Spleen (tissue), 11 donors: ENCODE results near the gene CADM2. TPM values are rescaled to one million over a fixed set of nuclear protein-coding genes. Genes with fewer than 3 reads are reported as not detected.

ENCODE experiments used
- DNase-seq: peaks from one replicate; pipeline ENCODE4 v3.0.0-alpha.2; 2020
- H3K27ac ChIP-seq, 8 donors: fragments of 200-600 bp; sonication (generic) in 7 of 8; 1 replicate in 4 of 8; 2 replicates in 4 of 8; pipeline versions ENCODE4 v1.5.0 to v1.8.0; 2016 to 2021; ENCODE audit warnings: inconsistent platforms in 4 of 8, mild to moderate bottlenecking in 4 of 8, moderate library complexity in 1 of 8
- H3K27me3 ChIP-seq, 7 donors: fragments of 200-600 bp; sonication (generic) in 6 of 7; replicated peaks in 1 of 7; 1 replicate in 4 of 7; 2 replicates in 3 of 7; pipeline versions ENCODE4 v1.5.0 to v1.8.0; 2016 to 2021; ENCODE audit warnings: inconsistent platforms in 3 of 7, mild to moderate bottlenecking in 1 of 7
- H3K36me3 ChIP-seq, 6 donors: fragments of 200-600 bp; sonication (generic) in 5 of 6; 1 replicate in 4 of 6; 2 replicates in 2 of 6; pipeline versions ENCODE4 v1.5.0 to v1.8.0; 2016 to 2021; ENCODE audit warnings: inconsistent platforms in 2 of 6
- H3K4me1 ChIP-seq, 6 donors: fragments of 200-600 bp; sonication (generic) in 5 of 6; 1 replicate in 3 of 6; 2 replicates in 3 of 6; pipeline versions ENCODE4 v1.5.0 to v1.8.0; 2016 to 2021; ENCODE audit warnings: inconsistent platforms in 3 of 6
- H3K4me3 ChIP-seq, 8 donors: fragments of 200-600 bp; sonication (generic) in 7 of 8; 1 replicate in 4 of 8; 2 replicates in 4 of 8; pipeline versions ENCODE4 v1.5.0 to v1.8.0; 2016 to 2021; ENCODE audit warnings: inconsistent platforms in 4 of 8, mild to moderate bottlenecking in 4 of 8, moderate library complexity in 2 of 8
- H3K9me3 ChIP-seq, 8 donors: fragments of 200-600 bp; sonication (generic) in 7 of 8; 1 replicate in 4 of 8; 2 replicates in 4 of 8; pipeline versions ENCODE4 v1.5.0 to v1.8.0; 2016 to 2021; ENCODE audit warnings: inconsistent platforms in 4 of 8
- POLR2A ChIP-seq, 3 donors: fragments of 450-650 bp; IDR thresholded peaks; one replicate each; pipeline ENCODE4 v1.5.1; 2017; ENCODE audit warnings: antibody characterized with exemption in 3 of 3, mild to moderate bottlenecking in 1 of 3
- POLR2AphosphoS5 ChIP-seq, 3 donors: sonication (generic); formaldehyde crosslinking; IDR thresholded peaks; one replicate each; pipeline ENCODE4 v1.5.1; 2017; ENCODE audit warnings: antibody characterized with exemption in 3 of 3
- WGBS, 5 donors: extraction: QIAGEN DNeasy Blood & Tissue Kit in 3 of 5; methylation state at CpG; one replicate each; pipeline versions ENCODE4 v1.1.5 to v1.1.7; 2013 to 2018; 5-methylcytosine and 5-hydroxymethylcytosine counted together
- intact Hi-C: fragments of 100-400 bp; cut with DNase I; formaldehyde crosslinking; loops from one replicate; pipeline ENCODE4 v1.15.0; 2023; ENCODE audit warnings: low total_unique reads
- polyA plus RNA-seq, 3 donors: library from polyadenylated mRNA; stranded (reverse); fragments of 200-250 nt; gene quantifications; one replicate each; pipeline ENCODE4 v1.2.1, GENCODE V29; 2013
- total RNA-seq, 7 donors: library from RNA; depleted of rRNA in 3 of 7; stranded (reverse); fragments of >200 nt in 3 of 7; fragmentation: NEBNext Ultra II Directional in 4 of 7; extraction: Animal tissue kit (Norgen Biotek cat#: 25700) in 4 of 7; gene quantifications; one replicate each; pipeline versions ENCODE4 v1.1.0 to v1.2.1, GENCODE V29; 2016 to 2021
- TF ChIP-seq, protein P1 (sequence below), 11 experiments: fragments of 200-600 bp in 7 of 11; fragments of 450-650 bp in 4 of 11; sonication (generic) in 4 of 11; IDR thresholded peaks in 8 of 11; conservative IDR thresholded peaks in 3 of 11; 1 replicate in 7 of 11; 2 replicates in 4 of 11; pipeline versions ENCODE4 v1.4.0 to v1.8.0; 2016 to 2021; ENCODE audit warnings: antibody characterized with exemption in 11 of 11, inconsistent platforms in 4 of 11, mild to moderate bottlenecking in 1 of 11
- donor health status: healthy with polysubstance abuse.
- donor health status: DM: no; HTN: no; CAD: no; lungs with moderate emphysema.
- donor health status: DM: no; HTN: no; CAD: no.
- donor health status: Bipolar disorder and iron deficiency.
- donor health status: healthy.
- donor health status: DM: no; HTN: no; CAD: no.
- donor health status: DM: yes; HTN: yes; CAD: no.

The CADM2 gene
- total and polyA plus RNA-seq, 10 donors: 0.03 to 4.0 (median 1.0) TPM; not detected in 1

- no peak overlapping the region for H3K27ac ChIP-seq
- intact Hi-C loops: no loop called here
- TF ChIP-seq POLR2AphosphoS5 (IDR thresholded peaks at IDR 0.05) (no peak), POLR2A (IDR thresholded peaks at IDR 0.05) (no peak)
- TF ChIP-seq, protein P1, sequence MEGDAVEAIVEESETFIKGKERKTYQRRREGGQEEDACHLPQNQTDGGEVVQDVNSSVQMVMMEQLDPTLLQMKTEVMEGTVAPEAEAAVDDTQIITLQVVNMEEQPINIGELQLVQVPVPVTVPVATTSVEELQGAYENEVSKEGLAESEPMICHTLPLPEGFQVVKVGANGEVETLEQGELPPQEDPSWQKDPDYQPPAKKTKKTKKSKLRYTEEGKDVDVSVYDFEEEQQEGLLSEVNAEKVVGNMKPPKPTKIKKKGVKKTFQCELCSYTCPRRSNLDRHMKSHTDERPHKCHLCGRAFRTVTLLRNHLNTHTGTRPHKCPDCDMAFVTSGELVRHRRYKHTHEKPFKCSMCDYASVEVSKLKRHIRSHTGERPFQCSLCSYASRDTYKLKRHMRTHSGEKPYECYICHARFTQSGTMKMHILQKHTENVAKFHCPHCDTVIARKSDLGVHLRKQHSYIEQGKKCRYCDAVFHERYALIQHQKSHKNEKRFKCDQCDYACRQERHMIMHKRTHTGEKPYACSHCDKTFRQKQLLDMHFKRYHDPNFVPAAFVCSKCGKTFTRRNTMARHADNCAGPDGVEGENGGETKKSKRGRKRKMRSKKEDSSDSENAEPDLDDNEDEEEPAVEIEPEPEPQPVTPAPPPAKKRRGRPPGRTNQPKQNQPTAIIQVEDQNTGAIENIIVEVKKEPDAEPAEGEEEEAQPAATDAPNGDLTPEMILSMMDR (IDR thresholded peaks at IDR 0.05 in 8 of 11, conservative IDR thresholded peaks at IDR 0.05 in 3 of 11): no peak
- H3K27me3 ChIP-seq: no peaks in the 10 kb centered on the region
- WGBS, 5 donors: 55 to 73% (median 67%) methylated on average over 3 of the region's 3 CpGs
- no peaks in the 10 kb centered on the region for H3K36me3 ChIP-seq
- no peak for DNase-seq
- H3K4me3 ChIP-seq: no peak overlapping the region
- no peaks in the 10 kb centered on the region for H3K9me3 ChIP-seq
- H3K4me1 ChIP-seq: no peaks in the 10 kb centered on the region
Measured at GRCh38 chr3:85054579-85054978, 95.8 kb downstream of the CADM2 start.

- Histone ChIP-seq H3K4me1 (no peaks in the 10 kb centered on the region), H3K27ac (no peak overlapping the region), H3K9me3 (no peaks in the 10 kb centered on the region), H3K27me3 (no peaks in the 10 kb centered on the region), H3K36me3 (no peaks in the 10 kb centered on the region), H3K4me3 (no peak overlapping the region)
- WGBS, 5 donors: 70 to 88% (median 81%) methylated on average over 1 of the region's 1 CpG
- TF ChIP-seq POLR2AphosphoS5 (IDR thresholded peaks at IDR 0.05) (no peak), POLR2A (IDR thresholded peaks at IDR 0.05) (no peak)
- TF ChIP-seq, protein P1 (IDR thresholded peaks at IDR 0.05 in 8 of 11, conservative IDR thresholded peaks at IDR 0.05 in 3 of 11): no peak
- intact Hi-C loops: no loop called here
- DNase-seq: no peak
Measured at GRCh38 chr3:85068911-85069310, 110.1 kb downstream of the CADM2 start.

GRCh38 chr3:85074003-85074402 is 115.2 kb downstream of the CADM2 start:
- Histone ChIP-seq H3K4me3 (no peak overlapping the region), H3K27ac (no peak overlapping the region), H3K27me3 (no peaks in the 10 kb centered on the region), H3K36me3 (no peaks in the 10 kb centered on the region), H3K9me3 (no peaks in the 10 kb centered on the region), H3K4me1 (no peaks in the 10 kb centered on the region)
- 82 to 93% (median 85%) methylated on average over 5 of the region's 5 CpGs for WGBS, 5 donors
- TF ChIP-seq POLR2A (IDR thresholded peaks at IDR 0.05) (no peak), POLR2AphosphoS5 (IDR thresholded peaks at IDR 0.05) (no peak)
- TF ChIP-seq, protein P1 (IDR thresholded peaks at IDR 0.05 in 8 of 11, conservative IDR thresholded peaks at IDR 0.05 in 3 of 11): no peak
- intact Hi-C loops: no loop called here
- no peak for DNase-seq

GRCh38 chr3:85075663-85076062 is 116.9 kb downstream of the CADM2 start:
- TF ChIP-seq POLR2AphosphoS5 (IDR thresholded peaks at IDR 0.05) (no peak), POLR2A (IDR thresholded peaks at IDR 0.05) (no peak)
- TF ChIP-seq, protein P1 (IDR thresholded peaks at IDR 0.05 in 8 of 11, conservative IDR thresholded peaks at IDR 0.05 in 3 of 11): no peak
- Histone ChIP-seq H3K4me1 (no peaks in the 10 kb centered on the region), H3K4me3 (no peak overlapping the region), H3K27ac (no peak overlapping the region), H3K9me3 (no peaks in the 10 kb centered on the region), H3K27me3 (no peaks in the 10 kb centered on the region), H3K36me3 (no peaks in the 10 kb centered on the region)
- intact Hi-C loops: no loop called here
- WGBS, 5 donors: 75 to 88% (median 80%) methylated on average over 2 of the region's 2 CpGs
- DNase-seq: no peak
